WERI-Rb-1 (cell line): ENCODE measurements around the gene TMEM125.
A peak's percentile ranks its signal among the peaks of the same experiment; 100 is the strongest.

ENCODE experiments used
- DNase-seq: peaks from one replicate; pipeline ENCODE4 v3.0.0-alpha.2; 2020
- H3K27ac ChIP-seq: fragments of 250-450 bp; sonication (Bioruptor Pico); 2 replicates; pipeline ENCODE4 v1.5.1; 2020; ENCODE audit warnings: mild to moderate bottlenecking, moderate library complexity
- H3K27me3 ChIP-seq: fragments of 250-450 bp; sonication (Bioruptor Pico); 2 replicates; pipeline ENCODE4 v1.5.1; 2021; ENCODE audit warnings: mild to moderate bottlenecking, low read depth, moderate library complexity; ENCODE audit not compliant: insufficient read depth, severe bottlenecking
- H3K36me3 ChIP-seq: fragments of 250-450 bp; sonication (Bioruptor Pico); 2 replicates; pipeline ENCODE4 v1.5.1; 2020; ENCODE audit warnings: mild to moderate bottlenecking, moderate library complexity
- H3K4me3 ChIP-seq: 2 replicates; pipeline ENCODE4 v1.5.1; 2011; ENCODE audit warnings: low read depth, mild to moderate bottlenecking, control low read depth, low read length
- H3K9me3 ChIP-seq: fragments of 250-450 bp; sonication (Bioruptor Pico); 2 replicates; pipeline ENCODE4 v1.5.1; 2021; ENCODE audit warnings: mild to moderate bottlenecking, moderate library complexity; ENCODE audit not compliant: severe bottlenecking
- TF ChIP-seq, protein P1 (sequence below): IDR thresholded peaks from 2 replicates; pipeline ENCODE4 v1.5.1; 2011; ENCODE audit warnings: low read depth, mild to moderate bottlenecking, control low read depth, inconsistent platforms, low read length

The TMEM125 gene

DNA sequence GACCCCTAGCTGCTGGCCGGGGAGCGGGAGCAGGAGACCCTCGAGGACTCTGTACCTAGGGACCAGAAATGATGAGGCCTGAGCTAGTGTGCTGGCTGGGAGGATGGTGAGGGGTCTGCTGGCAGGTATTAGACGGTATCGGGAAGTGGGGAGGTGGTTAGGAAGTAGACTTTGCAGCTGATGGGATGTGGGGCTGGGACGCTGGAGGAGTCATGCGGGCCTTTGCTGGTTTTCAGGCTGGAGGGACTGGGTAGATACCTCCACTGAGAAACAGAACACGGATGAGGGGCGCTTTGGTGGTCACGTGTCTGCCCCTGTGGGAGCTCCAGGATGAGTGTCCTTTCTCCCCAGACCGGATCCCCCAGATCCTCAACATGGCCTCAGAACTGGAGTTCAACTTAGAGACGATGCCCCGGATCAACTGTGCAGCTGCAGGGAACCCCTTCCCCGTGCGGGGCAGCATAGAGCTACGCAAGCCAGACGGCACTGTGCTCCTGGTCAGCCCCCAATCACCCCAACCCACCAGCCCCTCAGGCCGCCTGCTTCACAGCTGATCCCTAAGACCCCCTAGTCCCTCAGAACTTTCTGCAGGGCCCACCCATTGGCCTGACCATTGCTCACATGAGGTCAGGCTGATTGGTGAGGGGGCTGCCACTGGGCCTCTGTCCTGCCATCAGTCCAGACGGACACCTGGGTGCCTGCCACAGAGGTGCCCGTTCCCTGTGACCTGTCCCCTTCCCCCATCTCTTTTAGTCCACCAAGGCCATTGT, 39.0 kb downstream of the TMEM125 start:
- Histone ChIP-seq H3K36me3 (no peaks in the 10 kb centered on the region), H3K9me3 (no peaks in the 10 kb centered on the region), H3K27me3 (no peaks in the 10 kb centered on the region), H3K27ac (no peak overlapping the region), H3K4me3 (no peak overlapping the region)
- TF ChIP-seq, protein P1, sequence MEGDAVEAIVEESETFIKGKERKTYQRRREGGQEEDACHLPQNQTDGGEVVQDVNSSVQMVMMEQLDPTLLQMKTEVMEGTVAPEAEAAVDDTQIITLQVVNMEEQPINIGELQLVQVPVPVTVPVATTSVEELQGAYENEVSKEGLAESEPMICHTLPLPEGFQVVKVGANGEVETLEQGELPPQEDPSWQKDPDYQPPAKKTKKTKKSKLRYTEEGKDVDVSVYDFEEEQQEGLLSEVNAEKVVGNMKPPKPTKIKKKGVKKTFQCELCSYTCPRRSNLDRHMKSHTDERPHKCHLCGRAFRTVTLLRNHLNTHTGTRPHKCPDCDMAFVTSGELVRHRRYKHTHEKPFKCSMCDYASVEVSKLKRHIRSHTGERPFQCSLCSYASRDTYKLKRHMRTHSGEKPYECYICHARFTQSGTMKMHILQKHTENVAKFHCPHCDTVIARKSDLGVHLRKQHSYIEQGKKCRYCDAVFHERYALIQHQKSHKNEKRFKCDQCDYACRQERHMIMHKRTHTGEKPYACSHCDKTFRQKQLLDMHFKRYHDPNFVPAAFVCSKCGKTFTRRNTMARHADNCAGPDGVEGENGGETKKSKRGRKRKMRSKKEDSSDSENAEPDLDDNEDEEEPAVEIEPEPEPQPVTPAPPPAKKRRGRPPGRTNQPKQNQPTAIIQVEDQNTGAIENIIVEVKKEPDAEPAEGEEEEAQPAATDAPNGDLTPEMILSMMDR, result no peak
- no peak for DNase-seq

DNA sequence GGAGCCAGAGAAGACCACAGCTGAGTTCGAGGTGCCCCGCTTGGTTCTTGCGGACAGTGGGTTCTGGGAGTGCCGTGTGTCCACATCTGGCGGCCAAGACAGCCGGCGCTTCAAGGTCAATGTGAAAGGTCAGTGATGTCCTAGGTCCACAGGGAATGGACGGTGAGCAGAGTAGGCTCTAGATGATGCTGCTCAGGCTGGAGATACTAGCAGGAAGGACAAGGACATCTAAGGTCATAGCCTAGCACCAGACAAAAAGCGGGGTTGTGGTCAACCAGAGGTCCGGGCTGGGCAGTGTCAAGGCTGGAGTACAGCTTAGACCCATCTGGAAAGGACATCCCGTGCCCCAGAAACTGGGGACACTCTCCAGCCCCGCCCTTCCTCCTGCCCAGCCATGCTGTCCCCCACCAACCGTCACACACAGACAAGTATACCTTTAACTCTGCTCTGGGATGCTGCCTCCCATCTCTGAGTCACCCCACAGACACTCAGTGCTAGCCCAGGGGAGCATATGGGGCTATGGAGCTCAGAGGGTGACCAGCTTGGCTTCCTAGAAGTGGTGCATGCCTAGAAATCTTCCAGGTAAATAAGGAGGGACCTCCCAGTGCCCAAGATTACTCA, 39.7 kb downstream of the TMEM125 start:
- DNase-seq, result no peak
- Histone ChIP-seq H3K27me3 (no peaks in the 10 kb centered on the region), H3K4me3 (no peak overlapping the region), H3K27ac (no peak overlapping the region), H3K36me3 (no peaks in the 10 kb centered on the region), H3K9me3 (no peaks in the 10 kb centered on the region)
- TF ChIP-seq, protein P1, result no peak

DNA sequence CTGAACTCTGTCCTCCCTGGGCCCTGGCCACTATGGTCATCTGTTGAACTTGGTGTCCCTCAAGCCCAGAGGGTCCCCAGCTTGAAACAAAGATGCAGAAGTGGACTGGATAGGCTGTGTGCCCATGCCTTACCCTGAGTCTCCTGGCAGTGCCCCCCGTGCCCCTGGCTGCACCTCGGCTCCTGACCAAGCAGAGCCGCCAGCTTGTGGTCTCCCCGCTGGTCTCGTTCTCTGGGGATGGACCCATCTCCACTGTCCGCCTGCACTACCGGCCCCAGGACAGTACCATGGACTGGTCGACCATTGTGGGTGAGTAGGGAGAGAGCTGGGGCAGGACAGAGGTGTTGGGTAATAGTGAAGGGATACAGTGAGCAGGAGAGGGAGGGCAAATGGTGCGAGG, 41.7 kb downstream of the TMEM125 start:
- no peaks in the 10 kb centered on the region for H3K36me3 ChIP-seq
- no peak for DNase-seq
- no peaks in the 10 kb centered on the region for H3K9me3 ChIP-seq
- no peak overlapping the region for H3K4me3 ChIP-seq
- TF ChIP-seq, protein P1, result no peak
- no peak overlapping the region for H3K27ac ChIP-seq
- H3K27me3 ChIP-seq, result no peaks in the 10 kb centered on the region

DNA sequence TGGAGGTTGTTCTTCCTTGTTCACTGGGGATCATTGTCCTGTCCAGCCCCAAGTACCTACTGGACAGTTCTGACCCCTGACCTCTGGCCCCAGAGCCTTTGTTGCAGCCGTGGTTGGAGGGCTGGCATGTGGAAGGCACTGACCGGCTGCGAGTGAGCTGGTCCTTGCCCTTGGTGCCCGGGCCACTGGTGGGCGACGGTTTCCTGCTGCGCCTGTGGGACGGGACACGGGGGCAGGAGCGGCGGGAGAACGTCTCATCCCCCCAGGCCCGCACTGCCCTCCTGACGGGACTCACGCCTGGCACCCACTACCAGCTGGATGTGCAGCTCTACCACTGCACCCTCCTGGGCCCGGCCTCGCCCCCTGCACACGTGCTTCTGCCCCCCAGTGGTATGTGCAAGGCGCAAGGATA, 42.4 kb downstream of the TMEM125 start:
- Histone ChIP-seq H3K9me3 (no peaks in the 10 kb centered on the region), H3K27ac (no peak overlapping the region), H3K27me3 (no peaks in the 10 kb centered on the region), H3K4me3 (no peak overlapping the region), H3K36me3 (no peaks in the 10 kb centered on the region)
- no peak for DNase-seq
- TF ChIP-seq, protein P1, result 0 out of 2 replicates have a peak, but pooled peaks have one; percentile 9

DNA sequence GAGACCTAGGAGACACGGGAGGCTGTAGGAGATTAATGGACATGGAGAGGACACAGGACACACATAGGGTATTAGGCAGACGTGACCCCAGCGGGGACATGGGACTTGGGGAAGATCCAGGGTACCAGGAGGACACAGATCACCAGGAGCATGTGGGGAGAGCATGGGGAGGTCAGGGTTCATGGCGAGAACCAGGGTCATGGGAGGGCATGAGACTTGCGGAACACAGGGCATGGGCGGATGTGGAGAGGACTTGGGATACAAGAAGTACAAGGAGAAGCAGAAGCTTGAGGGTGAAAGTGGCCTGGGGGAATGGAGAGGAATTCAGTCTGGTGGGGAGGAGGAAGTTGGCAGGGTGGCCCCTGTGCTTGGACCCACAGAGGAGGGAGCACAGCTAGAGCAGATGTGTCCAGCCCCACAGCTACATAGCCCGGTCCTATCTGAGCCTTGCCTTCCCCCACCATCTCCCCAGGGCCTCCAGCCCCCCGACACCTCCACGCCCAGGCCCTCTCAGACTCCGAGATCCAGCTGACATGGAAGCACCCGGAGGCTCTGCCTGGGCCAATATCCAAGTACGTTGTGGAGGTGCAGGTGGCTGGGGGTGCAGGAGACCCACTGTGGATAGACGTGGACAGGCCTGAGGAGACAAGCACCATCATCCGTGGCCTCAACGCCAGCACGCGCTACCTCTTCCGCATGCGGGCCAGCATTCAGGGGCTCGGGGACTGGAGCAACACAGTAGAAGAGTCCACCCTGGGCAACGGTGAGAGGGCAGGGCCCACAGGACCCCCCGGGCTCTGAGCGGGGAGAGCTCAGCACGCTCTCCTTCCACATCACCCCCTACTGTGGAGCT, 43.1 kb downstream of the TMEM125 start:
- Histone ChIP-seq H3K27ac (no peak overlapping the region), H3K36me3 (no peaks in the 10 kb centered on the region), H3K27me3 (no peaks in the 10 kb centered on the region), H3K4me3 (no peak overlapping the region), H3K9me3 (no peaks in the 10 kb centered on the region)
- TF ChIP-seq, protein P1, result no peak
- DNase-seq, result no peak
